Vagina (tissue), 2 donors: ENCODE data around the gene NOSTRIN.

ENCODE experiments used
- CTCF ChIP-seq, 3 experiments: fragments of 450-650 bp in 2 of 3; fragments of 200-600 bp in 1 of 3; sonication (generic) in 1 of 3; IDR thresholded peaks; one replicate each; pipeline ENCODE4 v1.5.1; 2017 to 2019; ENCODE audit warnings: antibody characterized with exemption in 3 of 3, mild to moderate bottlenecking in 2 of 3, moderate library complexity in 2 of 3
- POLR2A ChIP-seq, 2 donors: fragments of 450-650 bp; IDR thresholded peaks; one replicate each; pipeline ENCODE4 v1.6.1; 2017; ENCODE audit warnings: antibody characterized with exemption in 2 of 2, mild to moderate bottlenecking in 2 of 2, moderate library complexity in 2 of 2

- no peak for TF ChIP-seq POLR2A (IDR thresholded peaks at IDR 0.05)
- no peak for TF ChIP-seq CTCF (IDR thresholded peaks at IDR 0.05)
These were observed 5.2 kb upstream of the NOSTRIN start for GRCh38 chr2:168797286-168797655.
